WTC11 (cell line): ENCODE measurements around the gene MPZ. TPM values are rescaled to one million over a fixed set of nuclear protein-coding genes. Genes with fewer than 3 reads are reported as not detected.
A peak's percentile ranks its signal among the peaks of the same experiment; 100 is the strongest.

Experiments
- ATAC-seq: fragments of 200-7000 bp; cut with Tn5 transposase; 2 replicates; pipeline ENCODE4 v1.10.0; 2021; ENCODE audit warnings: mild to moderate bottlenecking, moderate library complexity
- CTCF ChIA-PET: fragments of 300-600 bp; sonication (Branson Sonifier 250); formaldehyde crosslinking; loops from one replicate; lab custom pipeline; 2021; ENCODE audit warnings: antibody characterized with exemption; lab: Charles Lee
- POLR2A ChIA-PET: fragments of 350-600 bp; sonication (Branson Sonifier 250); formaldehyde crosslinking; loops from one replicate; lab custom pipeline; 2021; ENCODE audit warnings: antibody characterized with exemption; lab: Charles Lee
- DNase-seq: peaks from one replicate; pipeline ENCODE4 v3.0.0; 2021; ENCODE audit warnings: low spot score
- H3K27ac Mint-ChIP-seq: 2 replicates; pipeline ENCODE4 v1.8.0; 2021; ENCODE audit warnings: mixed read lengths
- H3K27me3 Mint-ChIP-seq: 2 replicates; pipeline ENCODE4 v1.8.0; 2021; ENCODE audit warnings: low read depth, mild to moderate bottlenecking, moderate library complexity, mixed read lengths
- H3K36me3 Mint-ChIP-seq: 2 replicates; pipeline ENCODE4 v1.8.0; 2021; ENCODE audit warnings: mixed read lengths
- H3K4me1 Mint-ChIP-seq: 2 replicates; pipeline ENCODE4 v1.8.0; 2022; ENCODE audit warnings: mixed read lengths
- H3K4me3 Mint-ChIP-seq: 2 replicates; pipeline ENCODE4 v1.8.0; 2021; ENCODE audit warnings: mild to moderate bottlenecking, moderate library complexity, mixed read lengths
- H3K9me3 Mint-ChIP-seq: 2 replicates; pipeline ENCODE4 v1.8.0; 2021; ENCODE audit warnings: mixed read lengths
- ATF3 ChIP-seq: sonication (generic); formaldehyde crosslinking; conservative IDR thresholded peaks from 2 replicates; pipeline ENCODE4 v1.8.1; 2022; ENCODE audit warnings: mild to moderate bottlenecking, missing genetic modification reagents
- CBFB ChIP-seq: sonication (generic); formaldehyde crosslinking; IDR thresholded peaks from 2 replicates; pipeline ENCODE4 v1.8.1; 2022; ENCODE audit warnings: mild to moderate bottlenecking, low read depth, missing genetic modification reagents
- CREB1 ChIP-seq: sonication (generic); formaldehyde crosslinking; IDR thresholded peaks from 2 replicates; pipeline ENCODE4 v1.8.0; 2023; ENCODE audit warnings: mild to moderate bottlenecking, missing genetic modification reagents
- CREM ChIP-seq: sonication (generic); formaldehyde crosslinking; IDR thresholded peaks from 2 replicates; pipeline ENCODE4 v1.8.1; 2022; ENCODE audit warnings: mild to moderate bottlenecking, missing genetic modification reagents, moderate library complexity
- EMX1 ChIP-seq: fragments of 250-450 bp; sonication (Bioruptor Pico); IDR thresholded peaks from 2 replicates; pipeline ENCODE4 v1.8.0; 2021; ENCODE audit warnings: mild to moderate bottlenecking
- FOXK1 ChIP-seq: sonication (generic); formaldehyde crosslinking; IDR thresholded peaks from 2 replicates; pipeline ENCODE4 v1.8.0; 2022; ENCODE audit warnings: mild to moderate bottlenecking, moderate library complexity, missing genetic modification reagents
- GRHL2 ChIP-seq: fragments of 250-450 bp; sonication (Bioruptor Pico); IDR thresholded peaks from 2 replicates; pipeline ENCODE4 v1.8.0; 2022; ENCODE audit warnings: mild to moderate bottlenecking, moderate library complexity; ENCODE audit not compliant: insufficient replicate concordance, severe bottlenecking
- GTF2I ChIP-seq: fragments of 250-450 bp; sonication (Bioruptor Pico); conservative IDR thresholded peaks from 2 replicates; pipeline ENCODE4 v1.4.0; 2021; ENCODE audit warnings: mild to moderate bottlenecking
- HMGA2 ChIP-seq: fragments of 250-450 bp; sonication (Bioruptor Pico); IDR thresholded peaks from 2 replicates; pipeline ENCODE4 v1.4.0; 2021; ENCODE audit warnings: mild to moderate bottlenecking, moderate library complexity
- IRF1 ChIP-seq: sonication (generic); formaldehyde crosslinking; IDR thresholded peaks from 2 replicates; pipeline ENCODE4 v1.8.0; 2023; ENCODE audit warnings: missing genetic modification reagents
- MYBL2 ChIP-seq: sonication (generic); formaldehyde crosslinking; IDR thresholded peaks from 2 replicates; pipeline ENCODE4 v1.8.1; 2023; ENCODE audit warnings: mild to moderate bottlenecking, moderate library complexity, missing genetic modification reagents
- NR1H2 ChIP-seq: sonication (generic); formaldehyde crosslinking; IDR thresholded peaks from 2 replicates; pipeline ENCODE4 v1.9.0; 2021; ENCODE audit warnings: mild to moderate bottlenecking, moderate library complexity, missing genetic modification reagents
- NR2C2 ChIP-seq: sonication (generic); formaldehyde crosslinking; IDR thresholded peaks from 2 replicates; pipeline ENCODE4 v1.8.0; 2022; ENCODE audit warnings: mild to moderate bottlenecking, missing genetic modification reagents
- PRDM15 ChIP-seq: sonication (generic); formaldehyde crosslinking; IDR thresholded peaks from 2 replicates; pipeline ENCODE4 v1.8.0; 2022; ENCODE audit warnings: missing genetic modification reagents
- RORB ChIP-seq: fragments of 250-450 bp; sonication (Bioruptor Pico); IDR thresholded peaks from 2 replicates; pipeline ENCODE4 v1.9.0; 2021; ENCODE audit warnings: mild to moderate bottlenecking
- SOX15 ChIP-seq: fragments of 250-450 bp; sonication (Bioruptor Pico); IDR thresholded peaks from 2 replicates; pipeline ENCODE4 v1.9.0; 2021; ENCODE audit warnings: mild to moderate bottlenecking
- ZNF396 ChIP-seq: fragments of 250-450 bp; sonication (Bioruptor Pico); IDR thresholded peaks from 2 replicates; pipeline ENCODE4 v1.8.0; 2021; ENCODE audit warnings: mild to moderate bottlenecking, moderate library complexity, borderline replicate concordance
- total RNA-seq: library from RNA; stranded (reverse); gene quantifications from 3 replicates; pipeline ENCODE4 v1.2.3, GENCODE V29; 2021
- TF ChIP-seq, protein P1 (sequence below): fragments of 250-450 bp; sonication (Bioruptor Pico); IDR thresholded peaks from 2 replicates; pipeline ENCODE4 v1.9.0; 2021; ENCODE audit warnings: moderate library complexity, mild to moderate bottlenecking, inconsistent platforms, borderline replicate concordance
- TF ChIP-seq, protein P2 (sequence below): fragments of 250-450 bp; sonication (Bioruptor Pico); IDR thresholded peaks from 2 replicates; pipeline ENCODE4 v1.9.0; 2021; ENCODE audit warnings: mild to moderate bottlenecking
- TF ChIP-seq, protein P3 (sequence below): sonication (generic); formaldehyde crosslinking; IDR thresholded peaks from 2 replicates; pipeline ENCODE4 v1.8.0; 2022; ENCODE audit warnings: mild to moderate bottlenecking, missing genetic modification reagents
- TF ChIP-seq, protein P4 (sequence below): fragments of 250-450 bp; sonication (Bioruptor Pico); IDR thresholded peaks from 2 replicates; pipeline ENCODE4 v1.9.0; 2021; ENCODE audit warnings: mild to moderate bottlenecking

The MPZ gene
- total RNA-seq, 1 experiment from 2014 or later, result 5.2 TPM

DNA sequence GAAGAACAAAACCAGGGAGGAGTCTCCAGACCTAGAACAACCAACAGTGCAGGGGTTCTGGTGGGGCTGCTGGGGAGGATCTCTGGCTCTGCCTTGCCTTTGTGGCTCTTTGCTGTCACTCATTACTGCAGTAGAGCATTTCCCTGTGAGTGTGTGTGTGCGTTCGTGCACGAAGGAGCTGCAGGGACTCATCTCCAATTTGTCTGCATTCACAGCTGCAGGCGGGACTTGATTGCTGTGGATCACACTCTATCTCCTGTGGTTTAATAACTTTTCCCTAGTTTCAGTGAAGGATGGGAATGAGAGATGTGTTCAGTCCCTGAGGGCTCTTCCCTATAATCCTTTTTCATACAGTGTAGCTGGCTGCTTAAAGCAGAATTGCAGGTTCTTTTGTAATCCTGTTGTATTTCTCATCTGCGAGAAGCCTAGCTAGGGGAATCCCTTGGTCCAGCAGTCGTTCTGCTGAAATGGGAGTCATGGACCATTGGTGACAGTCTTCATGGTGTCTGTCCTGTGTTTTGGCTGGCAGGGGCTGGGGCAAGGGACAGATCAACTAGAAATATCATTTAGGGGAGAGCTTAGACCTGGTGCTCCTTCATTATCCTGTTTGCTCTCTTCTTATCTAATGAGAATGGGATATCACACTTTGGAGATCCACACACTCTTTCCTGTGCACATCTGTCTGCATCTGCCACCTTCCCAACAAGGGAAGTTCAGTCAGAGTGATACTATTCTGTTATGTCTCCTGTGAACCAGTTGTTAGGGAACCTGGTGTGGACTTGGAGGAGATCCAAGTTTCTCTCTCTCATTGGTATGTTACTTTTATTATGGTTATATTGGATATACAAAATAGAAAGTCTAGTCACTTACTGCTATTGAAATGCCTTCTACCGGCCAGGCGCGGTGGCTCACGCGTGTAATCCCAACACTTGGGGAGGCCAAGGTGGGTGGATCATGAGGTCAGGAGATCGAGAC lies 48.2 kb downstream of the MPZ start (continued):
- TF ChIP-seq, protein P1, sequence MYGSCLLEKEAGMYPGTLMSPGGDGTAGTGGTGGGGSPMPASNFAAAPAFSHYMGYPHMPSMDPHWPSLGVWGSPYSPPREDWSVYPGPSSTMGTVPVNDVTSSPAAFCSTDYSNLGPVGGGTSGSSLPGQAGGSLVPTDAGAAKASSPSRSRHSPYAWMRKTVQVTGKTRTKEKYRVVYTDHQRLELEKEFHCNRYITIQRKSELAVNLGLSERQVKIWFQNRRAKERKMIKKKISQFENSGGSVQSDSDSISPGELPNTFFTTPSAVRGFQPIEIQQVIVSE (CRISPR knock-in tag), result no peak
- TF ChIP-seq MYBL2 (CRISPR knock-in tag) (no peak), ZNF396 (CRISPR knock-in tag) (no peak), ATF3 (CRISPR knock-in tag) (no peak), GTF2I (CRISPR knock-in tag) (no peak)
- TF ChIP-seq, protein P2, sequence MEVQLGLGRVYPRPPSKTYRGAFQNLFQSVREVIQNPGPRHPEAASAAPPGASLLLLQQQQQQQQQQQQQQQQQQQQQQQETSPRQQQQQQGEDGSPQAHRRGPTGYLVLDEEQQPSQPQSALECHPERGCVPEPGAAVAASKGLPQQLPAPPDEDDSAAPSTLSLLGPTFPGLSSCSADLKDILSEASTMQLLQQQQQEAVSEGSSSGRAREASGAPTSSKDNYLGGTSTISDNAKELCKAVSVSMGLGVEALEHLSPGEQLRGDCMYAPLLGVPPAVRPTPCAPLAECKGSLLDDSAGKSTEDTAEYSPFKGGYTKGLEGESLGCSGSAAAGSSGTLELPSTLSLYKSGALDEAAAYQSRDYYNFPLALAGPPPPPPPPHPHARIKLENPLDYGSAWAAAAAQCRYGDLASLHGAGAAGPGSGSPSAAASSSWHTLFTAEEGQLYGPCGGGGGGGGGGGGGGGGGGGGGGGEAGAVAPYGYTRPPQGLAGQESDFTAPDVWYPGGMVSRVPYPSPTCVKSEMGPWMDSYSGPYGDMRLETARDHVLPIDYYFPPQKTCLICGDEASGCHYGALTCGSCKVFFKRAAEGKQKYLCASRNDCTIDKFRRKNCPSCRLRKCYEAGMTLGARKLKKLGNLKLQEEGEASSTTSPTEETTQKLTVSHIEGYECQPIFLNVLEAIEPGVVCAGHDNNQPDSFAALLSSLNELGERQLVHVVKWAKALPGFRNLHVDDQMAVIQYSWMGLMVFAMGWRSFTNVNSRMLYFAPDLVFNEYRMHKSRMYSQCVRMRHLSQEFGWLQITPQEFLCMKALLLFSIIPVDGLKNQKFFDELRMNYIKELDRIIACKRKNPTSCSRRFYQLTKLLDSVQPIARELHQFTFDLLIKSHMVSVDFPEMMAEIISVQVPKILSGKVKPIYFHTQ (CRISPR knock-in tag), result no peak
- TF ChIP-seq, protein P3, sequence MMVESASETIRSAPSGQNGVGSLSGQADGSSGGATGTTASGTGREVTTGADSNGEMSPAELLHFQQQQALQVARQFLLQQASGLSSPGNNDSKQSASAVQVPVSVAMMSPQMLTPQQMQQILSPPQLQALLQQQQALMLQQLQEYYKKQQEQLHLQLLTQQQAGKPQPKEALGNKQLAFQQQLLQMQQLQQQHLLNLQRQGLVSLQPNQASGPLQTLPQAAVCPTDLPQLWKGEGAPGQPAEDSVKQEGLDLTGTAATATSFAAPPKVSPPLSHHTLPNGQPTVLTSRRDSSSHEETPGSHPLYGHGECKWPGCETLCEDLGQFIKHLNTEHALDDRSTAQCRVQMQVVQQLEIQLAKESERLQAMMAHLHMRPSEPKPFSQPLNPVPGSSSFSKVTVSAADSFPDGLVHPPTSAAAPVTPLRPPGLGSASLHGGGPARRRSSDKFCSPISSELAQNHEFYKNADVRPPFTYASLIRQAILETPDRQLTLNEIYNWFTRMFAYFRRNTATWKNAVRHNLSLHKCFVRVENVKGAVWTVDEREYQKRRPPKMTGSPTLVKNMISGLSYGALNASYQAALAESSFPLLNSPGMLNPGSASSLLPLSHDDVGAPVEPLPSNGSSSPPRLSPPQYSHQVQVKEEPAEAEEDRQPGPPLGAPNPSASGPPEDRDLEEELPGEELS (CRISPR knock-in tag), result no peak

DNA sequence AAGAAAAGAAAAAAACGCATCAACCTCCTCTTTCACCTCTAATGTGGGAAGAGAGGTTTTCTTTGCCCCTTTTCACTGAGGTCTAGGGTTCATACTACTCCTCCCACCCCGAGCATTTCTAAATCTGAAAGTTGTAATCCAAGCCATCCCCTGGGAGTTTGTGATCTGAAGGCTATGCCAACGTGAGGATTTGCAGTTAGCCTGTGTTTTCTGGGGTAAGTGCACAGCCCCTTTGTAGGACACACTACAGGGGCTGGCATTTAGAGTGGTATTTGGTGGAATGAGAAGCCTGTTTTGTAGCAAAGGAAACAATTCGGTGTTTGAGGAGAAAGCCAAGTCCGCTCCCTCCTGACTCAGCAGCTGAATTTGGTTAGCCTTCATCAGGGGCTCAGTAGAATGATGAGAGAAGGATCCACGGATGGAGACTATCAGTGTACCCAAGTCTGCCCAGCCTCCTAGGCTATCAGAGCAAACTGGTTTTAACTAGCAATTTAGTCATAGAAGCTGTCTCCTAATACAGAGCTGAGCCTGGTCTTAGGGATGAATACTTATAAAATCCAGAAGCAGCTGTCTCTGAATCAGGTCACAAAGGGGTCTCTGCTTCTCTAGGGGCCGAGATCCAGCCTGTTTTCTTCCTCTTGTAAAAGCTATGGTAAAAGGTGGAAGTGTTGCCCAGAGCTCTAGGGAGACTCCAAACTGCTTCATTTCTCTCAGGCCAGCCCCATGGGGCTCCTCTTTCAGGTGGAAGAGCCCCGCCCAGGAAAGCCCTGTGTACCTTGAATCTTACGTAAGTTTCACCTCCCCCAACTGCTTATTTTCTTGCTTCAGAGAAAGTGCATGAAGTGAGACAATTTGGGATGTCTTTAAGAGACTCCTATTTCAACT lies 49.1 kb downstream of the MPZ start:
- no peak for ATAC-seq
- Mint-ChIP-seq H3K4me3 (no peak overlapping the region; the same call in 1 of the 2 replicates), H3K4me1 (peaks cover 22% of the 10 kb centered on the region)

DNA sequence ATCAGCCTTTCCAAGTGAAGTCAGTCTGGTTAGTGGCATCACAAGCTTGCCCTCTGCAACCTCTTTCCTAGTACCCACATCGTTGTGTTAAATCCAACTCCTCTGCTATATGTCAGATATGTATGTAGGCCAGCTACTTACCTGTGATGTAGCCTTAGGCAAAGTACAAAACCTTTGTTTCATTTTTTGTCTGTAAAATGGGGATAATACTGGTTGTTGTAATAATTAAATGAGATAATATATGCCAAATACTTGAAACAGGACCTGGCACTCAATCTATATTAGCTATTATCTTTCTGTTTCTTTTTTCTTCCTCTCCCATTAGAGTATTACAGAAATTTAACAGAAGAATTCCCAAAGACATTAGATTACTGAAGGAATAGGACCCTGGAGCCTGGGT lies 50.0 kb downstream of the MPZ start:
- CTCF ChIA-PET, result interaction anchor here (1.4 to 1.8 kb wide), 2 partner anchors 46 to 57 kb away, joined by 3 to 4 read pairs; partner anchors contain the start of gene NDUFS2
- ATAC-seq, result no peak
- TF ChIP-seq NR1H2 (CRISPR knock-in tag), result no peak
- TF ChIP-seq IRF1 (CRISPR knock-in tag), result no peak
- TF ChIP-seq CREB1 (CRISPR knock-in tag), result no peak
- no peak for TF ChIP-seq NR2C2
- TF ChIP-seq EMX1, result no peak
- TF ChIP-seq, protein P4, sequence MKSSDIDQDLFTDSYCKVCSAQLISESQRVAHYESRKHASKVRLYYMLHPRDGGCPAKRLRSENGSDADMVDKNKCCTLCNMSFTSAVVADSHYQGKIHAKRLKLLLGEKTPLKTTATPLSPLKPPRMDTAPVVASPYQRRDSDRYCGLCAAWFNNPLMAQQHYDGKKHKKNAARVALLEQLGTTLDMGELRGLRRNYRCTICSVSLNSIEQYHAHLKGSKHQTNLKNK, result no peak
- no peak for TF ChIP-seq HMGA2
- no peak for TF ChIP-seq SOX15 (CRISPR knock-in tag)
- TF ChIP-seq FOXK1 (CRISPR knock-in tag), result no peak
- no peak for TF ChIP-seq CREM (CRISPR knock-in tag)
- no peak for TF ChIP-seq PRDM15 (CRISPR knock-in tag)

More for the DNA sequence above, 49.1 kb downstream of the MPZ start:
- Mint-ChIP-seq H3K27ac (no peak overlapping the region), H3K27me3 (peaks cover 70% of the 10 kb centered on the region), H3K9me3 (peaks cover 28% of the 10 kb centered on the region), H3K36me3 (peaks cover 19% of the 10 kb centered on the region)
- TF ChIP-seq GRHL2 (CRISPR knock-in tag), result no peak
- no peak for TF ChIP-seq GTF2I (CRISPR knock-in tag)
- no peak for TF ChIP-seq HMGA2
- TF ChIP-seq RORB, result no peak
- no peak for TF ChIP-seq CBFB (CRISPR knock-in tag)
- DNase-seq, result no peak
- CTCF ChIA-PET, result interaction anchor here (1.6 to 1.8 kb wide), 2 partner anchors 30 to 46 kb away, joined by 4 to 6 read pairs; no protein-coding TSS in a partner anchor
- POLR2A ChIA-PET, result no interaction called here

More for the DNA sequence above, 50.0 kb downstream of the MPZ start:
- peaks cover 22% of the 10 kb centered on the region for H3K4me1 Mint-ChIP-seq
- peaks cover 31% of the 10 kb centered on the region for H3K9me3 Mint-ChIP-seq
- POLR2A ChIA-PET, result no interaction called here
- H3K27ac Mint-ChIP-seq, result no peak overlapping the region
- peaks cover 19% of the 10 kb centered on the region for H3K36me3 Mint-ChIP-seq
- peak overlapping the region; percentile 65 for H3K4me3 Mint-ChIP-seq
- DNase-seq, result no peak
- peaks cover 73% of the 10 kb centered on the region for H3K27me3 Mint-ChIP-seq
